DOHH2 (cell line): ENCODE measurements around the gene PPP1R11.

Source experiments
- H3F3A ChIP-seq: fragments of 200-600 bp; sonication (generic), shearing (Covaris generic); 2 replicates; pipeline ENCODE4 v1.6.0; 2016; ENCODE audit warnings: antibody characterized with exemption, mild to moderate bottlenecking; ENCODE audit not compliant: control insufficient read depth, insufficient read depth
- H3K27ac ChIP-seq: fragments of 200-600 bp; sonication (generic); 2 replicates; pipeline ENCODE4 v1.5.1; 2014; ENCODE audit warnings: low read depth, mild to moderate bottlenecking, low read length, moderate library complexity
- H3K27me3 ChIP-seq: fragments of 200-600 bp; sonication (generic); 2 replicates; pipeline ENCODE4 v1.6.1; 2014; ENCODE audit warnings: mild to moderate bottlenecking, low read length, mixed read lengths; ENCODE audit not compliant: control insufficient read depth
- H3K36me3 ChIP-seq: fragments of 200-600 bp; sonication (generic); 2 replicates; pipeline ENCODE4 v1.6.1; 2014; ENCODE audit warnings: mild to moderate bottlenecking, low read length, moderate library complexity, mixed read lengths; ENCODE audit not compliant: control insufficient read depth
- H3K4me1 ChIP-seq: fragments of 200-600 bp; sonication (generic); 2 replicates; pipeline ENCODE4 v1.6.1; 2014; ENCODE audit warnings: mild to moderate bottlenecking, low read length, mixed read lengths; ENCODE audit not compliant: control insufficient read depth
- H3K4me2 ChIP-seq: fragments of 200-600 bp; sonication (generic); 2 replicates; pipeline ENCODE4 v1.6.0; 2014; ENCODE audit warnings: mild to moderate bottlenecking, low read length, moderate library complexity
- H3K4me3 ChIP-seq: fragments of 200-600 bp; sonication (generic); 2 replicates; pipeline ENCODE4 v1.5.1; 2014; ENCODE audit warnings: mild to moderate bottlenecking, low read length, mixed read lengths
- H3K79me2 ChIP-seq: fragments of 200-600 bp; sonication (generic); 2 replicates; pipeline ENCODE4 v1.6.1; 2014; ENCODE audit warnings: mild to moderate bottlenecking, low read length, mixed read lengths; ENCODE audit not compliant: control insufficient read depth
- H3K9me2 ChIP-seq: fragments of 200-600 bp; sonication (generic); replicated peaks from 2 replicates; pipeline ENCODE4 v1.6.1; 2014; ENCODE audit warnings: mild to moderate bottlenecking, low read length, mixed read lengths; ENCODE audit not compliant: control insufficient read depth
- H3K9me3 ChIP-seq: fragments of 200-600 bp; sonication (generic); 2 replicates; pipeline ENCODE4 v1.6.1; 2014; ENCODE audit warnings: antibody characterized with exemption, low read length, mixed read lengths; ENCODE audit not compliant: control insufficient read depth, insufficient read depth
- H4K20me1 ChIP-seq: fragments of 200-600 bp; sonication (generic); 2 replicates; pipeline ENCODE4 v1.6.0; 2014; ENCODE audit warnings: low read depth, mild to moderate bottlenecking, antibody characterized with exemption, low read length, moderate library complexity; ENCODE audit not compliant: control insufficient read depth, insufficient read depth
- CTCF ChIP-seq: fragments of 200-600 bp; sonication (generic); IDR thresholded peaks from one replicate; pipeline ENCODE4 v1.5.1; 2014; ENCODE audit warnings: antibody characterized with exemption, mild to moderate bottlenecking, low read depth, low read length; ENCODE audit not compliant: poor library complexity, severe bottlenecking
- EZH2phosphoT487 ChIP-seq: fragments of 200-600 bp; sonication (generic); IDR thresholded peaks from 2 replicates; pipeline ENCODE4 v1.6.1; 2017; ENCODE audit warnings: borderline replicate concordance, mild to moderate bottlenecking, antibody characterized with exemption, low read length, moderate library complexity, mixed read lengths

Gene PPP1R11

DNA sequence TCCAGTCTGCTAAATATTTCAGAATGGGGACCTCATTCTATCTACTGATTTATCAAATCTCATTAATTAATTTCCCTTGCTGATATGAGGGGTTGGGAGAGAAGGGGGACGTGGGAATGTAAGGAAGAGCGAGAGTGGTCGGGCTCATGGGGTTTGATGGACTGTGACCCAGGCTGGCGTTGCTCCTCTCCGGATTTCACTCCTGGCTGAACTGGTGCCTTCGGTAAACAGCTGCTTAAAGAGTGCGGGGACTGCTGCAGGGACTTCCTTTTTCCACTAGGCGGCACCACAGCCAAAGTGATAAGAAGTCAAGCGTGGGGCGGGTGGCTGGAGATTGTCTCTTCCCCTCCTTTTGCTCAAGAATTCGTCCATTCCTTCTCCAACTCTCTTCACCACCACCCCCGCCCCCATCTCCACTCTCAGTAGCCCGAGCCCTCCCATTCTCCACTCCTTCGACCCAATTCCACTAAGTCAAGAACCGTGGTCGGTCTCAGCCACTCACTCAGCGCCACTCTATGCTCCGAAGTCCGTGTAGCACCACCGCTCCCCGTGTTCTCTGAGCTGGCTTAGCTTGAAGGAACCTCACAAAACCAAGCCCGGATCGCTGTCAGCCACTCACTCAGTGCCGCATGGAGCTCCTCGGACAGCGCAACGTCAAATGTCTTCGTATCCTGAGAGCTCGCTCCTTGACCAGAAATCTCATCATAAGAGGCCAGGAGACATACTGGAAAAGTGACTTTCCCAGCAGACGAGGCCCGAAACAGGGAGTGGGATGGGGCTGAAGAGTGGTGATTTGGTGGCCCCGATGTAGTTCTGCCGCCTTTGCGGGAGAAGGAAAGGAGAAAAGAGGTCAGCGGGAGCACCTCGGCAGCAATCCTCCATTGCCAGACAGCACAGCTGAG, 36.2 kb downstream of the PPP1R11 start:
- H3F3A ChIP-seq = peaks cover 4% of the 10 kb centered on the region; the same call in 1 of the 2 replicates

GRCh38 chr6:30103872-30104179, 36.8 kb downstream of the PPP1R11 start:
- Histone ChIP-seq H3K4me1 (peaks cover 31% of the 10 kb centered on the region), H3K9me3 (no peaks in the 10 kb centered on the region), H3K4me2 (peak overlapping the region; percentile 75; the same call in 1 of the 2 replicates), H4K20me1 (no peaks in the 10 kb centered on the region), H3K27me3 (peaks cover 60% of the 10 kb centered on the region), H3K9me2 (no peaks in the 10 kb centered on the region), H3K27ac (no peak overlapping the region), H3F3A (peaks cover 4% of the 10 kb centered on the region; the same call in 1 of the 2 replicates), H3K4me3 (no peak overlapping the region), H3K36me3 (no peaks in the 10 kb centered on the region), H3K79me2 (no peaks in the 10 kb centered on the region)
- TF ChIP-seq CTCF = no peak
- TF ChIP-seq EZH2phosphoT487 = no peak

More for the DNA sequence above, 36.2 kb downstream of the PPP1R11 start:
- Histone ChIP-seq H3K27me3 (peaks cover 64% of the 10 kb centered on the region), H3K36me3 (no peaks in the 10 kb centered on the region), H3K9me2 (no peaks in the 10 kb centered on the region), H3K4me2 (peak overlapping the region; percentile 75), H3K4me3 (peak overlapping the region; percentile 55), H4K20me1 (no peaks in the 10 kb centered on the region), H3K27ac (no peak overlapping the region), H3K9me3 (no peaks in the 10 kb centered on the region), H3K79me2 (no peaks in the 10 kb centered on the region), H3K4me1 (peaks cover 31% of the 10 kb centered on the region)
- TF ChIP-seq EZH2phosphoT487 = no peak
- TF ChIP-seq CTCF = peak; percentile 88

DNA sequence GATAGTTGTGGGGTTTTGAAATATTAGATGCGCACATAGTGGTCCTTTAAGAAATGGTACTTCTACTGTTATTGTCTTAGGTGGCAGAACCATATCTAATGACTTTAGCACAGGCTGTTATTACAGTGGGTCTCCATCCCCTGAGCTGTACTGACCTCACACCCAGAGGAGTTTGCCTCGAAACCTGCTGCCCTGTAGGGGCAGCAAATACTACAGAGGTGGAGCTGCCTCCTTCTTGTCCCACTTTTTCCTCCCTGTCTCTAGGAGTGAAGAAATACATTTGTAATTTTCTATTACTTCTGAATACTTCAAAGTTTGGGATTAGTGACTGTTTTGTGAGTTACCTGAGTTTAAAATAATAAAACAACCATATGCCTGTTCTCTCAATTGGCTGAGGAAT, 37.7 kb downstream of the PPP1R11 start:
- Histone ChIP-seq H3K4me2 (no peak overlapping the region), H3K4me3 (no peak overlapping the region), H3K79me2 (no peaks in the 10 kb centered on the region), H3K9me2 (no peaks in the 10 kb centered on the region), H3K9me3 (no peaks in the 10 kb centered on the region), H3K27ac (no peak overlapping the region), H3F3A (peaks cover 4% of the 10 kb centered on the region; the same call in 1 of the 2 replicates), H4K20me1 (no peaks in the 10 kb centered on the region), H3K27me3 (peaks cover 57% of the 10 kb centered on the region), H3K36me3 (no peaks in the 10 kb centered on the region), H3K4me1 (peaks cover 31% of the 10 kb centered on the region)
- no peak for TF ChIP-seq EZH2phosphoT487

- no peaks in the 10 kb centered on the region for H3K79me2 ChIP-seq
- no peaks in the 10 kb centered on the region for H3K9me2 ChIP-seq
- no peaks in the 10 kb centered on the region for H3F3A ChIP-seq
- no peaks in the 10 kb centered on the region for H3K4me1 ChIP-seq
- H3K27me3 ChIP-seq = peaks cover 43% of the 10 kb centered on the region
- no peak overlapping the region for H3K4me3 ChIP-seq
- no peaks in the 10 kb centered on the region for H3K9me3 ChIP-seq
- H3K4me2 ChIP-seq = no peak overlapping the region
- H4K20me1 ChIP-seq = no peaks in the 10 kb centered on the region
- no peak overlapping the region for H3K27ac ChIP-seq
- no peaks in the 10 kb centered on the region for H3K36me3 ChIP-seq
- TF ChIP-seq CTCF (no peak), EZH2phosphoT487 (no peak)
Observed at GRCh38 chr6:30111266-30111856, 44.4 kb downstream of the PPP1R11 start.
